Measurements from ENCODE around the gene CWC22.
A peak's percentile ranks its signal among the peaks of the same experiment; 100 is the strongest.
"Not testable (repeated sequence)": the region's sequence is repeated elsewhere in the genome, so short reads cannot be mapped to it uniquely, and the experiment has no call there.

The CWC22 gene

DNA sequence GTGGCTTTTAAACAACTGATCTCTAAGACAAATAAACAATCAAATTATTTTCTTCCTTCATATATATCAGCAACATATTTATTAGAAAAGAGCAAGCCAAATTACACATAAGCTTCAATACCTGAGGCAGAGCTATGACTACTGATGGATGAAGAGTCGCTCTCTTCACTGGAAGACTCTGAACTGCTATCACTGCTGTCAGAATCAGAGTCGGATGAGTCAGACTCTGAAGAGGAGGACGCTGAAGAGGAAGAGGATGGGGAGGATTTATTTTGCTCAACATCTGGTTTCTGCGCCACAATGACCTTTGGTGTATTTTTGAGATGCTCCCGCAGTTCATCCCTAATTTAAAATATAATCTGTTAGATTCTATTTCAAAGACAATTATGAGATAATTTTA lies 56.7 kb downstream of the CWC22 start:
- DNase-seq (ENCODE audit: low spot score): no peak

DNA sequence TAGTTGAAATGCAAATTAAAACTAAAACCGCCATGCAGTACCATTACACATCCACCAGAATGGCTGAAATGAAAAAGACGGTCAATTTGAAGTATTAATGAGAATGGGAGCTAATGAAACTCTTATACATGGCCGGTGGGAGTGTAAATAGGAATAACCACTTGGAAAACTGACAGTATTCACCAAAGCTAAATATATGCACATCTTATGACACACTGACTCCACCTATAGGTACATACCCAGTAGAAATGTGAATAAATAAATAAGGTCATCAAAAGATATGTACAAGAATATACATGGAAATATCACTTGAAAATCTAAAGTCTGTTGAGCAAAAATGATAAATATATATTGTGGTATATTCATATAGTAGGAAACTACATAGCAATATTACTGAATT lies 57.7 kb downstream of the CWC22 start:
- no peak for DNase-seq (ENCODE audit: low spot score)

DNA sequence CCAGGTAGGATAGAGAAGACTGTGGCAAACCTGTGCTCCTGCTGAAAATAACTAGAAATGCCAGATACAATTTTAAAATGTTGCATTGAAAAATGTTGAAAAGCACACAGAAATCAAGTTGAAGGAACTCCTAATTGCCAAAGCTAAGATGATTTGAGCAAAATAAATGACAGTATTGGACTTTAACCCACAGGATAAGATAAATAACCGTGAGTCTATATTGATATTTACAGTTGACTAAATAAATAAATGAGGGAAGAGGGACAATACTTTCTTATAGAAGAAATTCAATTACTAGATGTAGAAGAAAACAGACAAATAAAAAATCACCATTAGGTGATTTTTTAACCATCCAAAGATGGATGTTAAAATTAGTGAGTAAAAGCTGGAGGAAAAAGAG lies 59.0 kb downstream of the CWC22 start:
- no peak for DNase-seq (ENCODE audit: low spot score)

DNA sequence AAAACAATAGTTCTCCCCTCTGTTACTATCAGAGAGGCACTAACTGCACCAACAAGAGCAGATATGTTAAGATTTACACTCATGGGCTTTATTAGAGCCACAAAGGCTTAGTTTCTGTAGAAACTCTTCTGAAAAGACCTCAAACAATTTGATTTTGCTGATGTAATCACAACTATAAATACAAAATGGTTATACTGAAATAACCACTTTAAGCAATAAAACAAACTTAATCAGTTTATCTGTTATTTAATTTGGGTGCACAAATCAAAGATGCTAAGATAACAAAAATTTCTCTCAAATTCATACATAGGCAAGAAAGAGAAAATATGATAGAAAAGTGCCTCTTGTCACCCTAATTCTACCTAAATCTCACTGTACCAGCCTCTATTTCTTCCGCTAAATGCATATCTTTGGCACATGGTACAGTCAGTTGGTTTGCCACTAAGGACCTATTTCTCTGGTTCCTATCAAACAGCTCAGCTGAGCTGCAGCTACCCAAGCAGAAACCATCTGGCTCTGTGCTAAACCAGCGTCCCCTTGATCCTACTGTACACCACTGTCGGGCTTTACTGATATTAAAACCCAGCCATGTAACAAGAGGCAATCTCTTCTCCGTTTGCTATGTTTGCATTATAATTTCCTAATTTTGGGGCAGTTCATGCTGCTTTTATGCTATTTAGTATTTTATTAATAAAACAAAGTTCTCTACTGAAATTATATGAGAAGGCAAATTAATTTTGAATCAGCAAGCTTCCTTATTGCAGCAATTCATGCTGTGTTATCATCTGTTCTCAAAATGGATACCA lies 60.1 kb downstream of the CWC22 start:
- DNase-seq (ENCODE audit: low spot score): peak; percentile 10

DNA sequence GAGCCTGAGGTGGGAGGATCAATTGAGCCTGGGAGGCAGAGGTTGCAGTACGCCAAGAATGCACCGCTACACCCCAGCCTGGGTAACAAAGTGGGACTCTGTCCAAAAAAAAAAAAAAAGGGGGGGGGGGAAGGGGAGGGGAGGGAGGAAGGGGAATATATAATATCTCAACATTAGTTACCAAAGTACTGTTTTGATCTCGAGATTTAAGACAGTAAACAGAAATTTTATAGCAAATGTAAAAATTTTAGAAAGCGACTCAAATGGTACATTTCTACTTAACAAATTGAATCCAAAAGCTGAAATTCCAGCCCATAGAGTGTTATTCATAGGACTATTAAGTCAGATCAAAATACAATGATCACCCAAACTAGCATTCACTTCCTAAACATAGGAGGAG lies 60.8 kb downstream of the CWC22 start:
- no peak for DNase-seq (ENCODE audit: low spot score)

DNA sequence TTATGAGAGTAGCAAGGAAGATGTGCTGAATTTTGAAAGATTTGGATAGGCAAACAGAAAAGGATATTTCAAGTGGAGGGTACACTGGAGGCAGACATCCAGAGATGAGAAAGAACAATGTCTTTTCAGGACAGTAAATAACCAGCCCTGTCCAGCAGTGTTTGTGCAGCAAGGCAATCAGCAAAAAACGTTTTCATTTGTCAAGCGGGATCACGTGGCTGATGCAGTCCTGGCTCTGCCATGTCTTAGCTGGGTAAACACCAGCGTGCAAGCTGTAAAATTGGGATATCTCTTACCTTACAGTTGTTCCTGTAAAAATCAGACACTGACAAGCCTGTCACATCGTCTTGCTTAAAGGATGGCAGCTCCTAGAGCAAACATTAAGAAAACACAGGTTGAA lies 67.8 kb downstream of the CWC22 start:
- no peak for DNase-seq (ENCODE audit: low spot score)

DNA sequence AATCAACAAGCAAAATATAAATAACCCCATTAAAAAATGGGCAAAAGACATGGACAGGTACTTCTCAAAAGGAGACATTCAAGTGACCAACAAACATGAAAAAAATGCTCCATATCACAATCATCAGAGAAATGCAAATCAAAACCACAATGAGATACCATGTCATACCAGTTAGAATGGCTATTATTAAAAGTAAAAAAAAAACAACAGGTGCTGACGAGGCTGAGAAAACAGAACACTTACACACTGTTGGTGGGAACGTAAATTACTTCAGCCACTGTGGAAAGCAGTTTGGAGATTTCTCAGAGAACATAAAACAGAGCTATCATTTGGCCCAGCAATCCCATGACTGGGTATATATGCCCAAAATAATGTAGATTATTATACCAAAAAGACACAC lies 69.1 kb downstream of the CWC22 start:
- no peak for DNase-seq (ENCODE audit: low spot score)

DNA sequence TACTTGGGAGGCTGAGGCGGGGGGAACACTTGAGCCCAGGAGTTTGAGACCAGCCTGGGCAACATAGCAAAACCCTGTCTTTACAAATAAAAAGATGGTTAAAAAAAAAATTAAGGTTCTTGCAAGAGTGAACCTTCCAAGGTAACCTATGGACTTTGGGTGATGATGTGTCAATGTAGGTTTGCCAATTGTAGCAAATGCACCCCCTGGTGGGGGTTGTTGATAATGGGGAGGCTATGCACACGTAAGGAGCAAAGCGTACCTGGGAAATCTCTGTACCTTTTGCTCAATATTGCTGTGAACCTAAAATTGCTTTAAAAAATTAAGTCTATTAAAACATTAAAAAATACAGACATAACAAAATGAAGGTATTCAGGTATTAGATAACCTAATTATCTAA lies 70.4 kb downstream of the CWC22 start:
- no peak for DNase-seq (ENCODE audit: low spot score)

DNA sequence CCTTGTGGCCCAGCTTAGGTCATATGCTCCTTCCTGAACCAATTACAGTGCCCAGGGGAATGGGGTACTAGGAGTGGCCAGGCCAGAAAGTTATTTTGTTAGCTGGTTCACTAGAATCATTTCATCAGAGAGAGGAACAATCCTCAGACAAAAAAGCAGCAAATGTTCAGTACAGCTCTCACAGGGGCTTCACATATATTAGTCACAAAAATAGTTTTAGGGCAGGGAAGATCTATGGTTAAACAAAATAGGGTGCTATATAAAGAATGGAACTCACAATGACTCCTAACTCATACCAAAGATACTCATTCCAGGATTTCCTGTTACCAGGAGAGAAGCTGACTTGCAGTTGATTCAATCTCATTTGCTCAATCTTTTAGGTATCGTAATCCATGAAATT lies 71.0 kb downstream of the CWC22 start:
- DNase-seq (ENCODE audit: low spot score): no peak

DNA sequence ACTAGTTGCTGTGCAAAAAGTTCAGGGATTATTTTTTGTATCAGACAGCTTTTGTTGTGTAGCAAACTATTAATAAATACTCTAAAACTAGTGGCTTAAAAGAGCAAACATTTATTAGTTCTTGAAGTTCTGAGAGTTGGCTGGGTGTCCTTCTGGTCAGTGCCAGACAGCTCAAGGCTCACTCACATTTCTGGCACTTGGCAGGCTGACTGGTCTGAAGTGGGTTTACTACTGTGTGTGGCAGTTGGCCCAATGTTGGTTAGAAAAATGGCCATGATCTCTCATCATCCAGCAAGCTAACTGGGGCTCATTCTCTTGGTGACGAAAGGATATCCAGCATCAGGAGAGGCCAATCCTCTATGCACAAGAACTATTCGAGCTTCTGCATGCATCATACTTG lies 74.3 kb downstream of the CWC22 start:
- DNase-seq (ENCODE audit: low spot score): peak; percentile 25

DNA sequence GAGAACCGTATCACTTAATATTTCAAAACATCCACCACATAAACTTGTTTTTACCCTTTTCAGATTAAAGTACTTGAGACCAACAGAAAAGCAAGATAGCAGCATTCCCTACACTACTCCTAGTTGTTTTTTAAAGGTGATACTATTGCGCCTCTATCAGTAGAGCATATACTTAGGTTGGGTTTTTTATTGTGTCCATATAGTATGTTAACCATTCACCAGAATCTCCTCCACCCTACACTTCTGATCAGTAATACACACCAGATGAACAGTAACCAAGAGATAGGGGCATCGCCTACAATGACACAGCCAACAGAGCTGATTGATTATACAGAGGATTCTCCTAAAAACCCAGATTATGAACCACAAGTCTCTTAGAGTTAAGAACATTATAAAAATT lies 75.6 kb downstream of the CWC22 start:
- DNase-seq (ENCODE audit: low spot score): no peak

DNA sequence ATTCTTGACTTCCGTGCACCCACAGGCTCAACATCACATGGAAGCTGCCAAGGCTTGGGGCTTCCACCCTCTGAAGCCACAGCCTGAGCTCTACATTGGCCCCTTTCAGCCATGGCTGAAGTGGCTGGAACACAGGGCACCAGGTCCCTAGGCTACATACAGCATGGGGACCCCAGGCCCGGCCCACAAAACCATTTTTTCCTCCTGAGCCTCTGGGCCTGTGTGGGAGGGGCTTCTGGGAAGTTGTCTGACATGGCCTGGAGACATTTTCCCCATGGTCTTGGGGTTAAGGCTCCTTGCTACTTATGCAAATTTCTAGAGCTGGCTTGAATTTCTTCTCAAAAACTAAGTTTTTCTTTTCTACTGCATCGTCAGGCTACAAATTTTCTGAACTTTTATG lies 77.1 kb downstream of the CWC22 start:
- DNase-seq (ENCODE audit: low spot score): not testable (repeated sequence)

DNA sequence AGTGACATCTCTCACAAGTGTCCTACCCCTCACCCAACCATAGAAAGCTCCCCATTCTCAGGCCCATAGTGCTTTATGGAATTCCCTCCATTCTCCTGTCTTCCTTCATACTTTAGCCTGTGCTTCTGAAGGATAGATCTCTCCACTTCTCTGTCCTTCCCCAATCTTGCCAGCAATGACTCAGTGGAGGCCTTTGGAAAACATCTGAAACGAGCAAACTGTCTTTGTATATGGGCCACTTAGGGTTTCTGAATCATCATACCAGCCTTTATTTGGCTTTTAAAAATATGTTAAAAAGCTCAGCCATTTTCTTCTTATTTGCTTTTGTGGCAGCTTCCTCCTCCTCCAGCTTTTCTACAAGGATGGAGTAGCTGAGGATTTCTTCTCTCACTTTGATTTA lies 80.1 kb downstream of the CWC22 start:
- no peak for DNase-seq (ENCODE audit: low spot score)

DNA sequence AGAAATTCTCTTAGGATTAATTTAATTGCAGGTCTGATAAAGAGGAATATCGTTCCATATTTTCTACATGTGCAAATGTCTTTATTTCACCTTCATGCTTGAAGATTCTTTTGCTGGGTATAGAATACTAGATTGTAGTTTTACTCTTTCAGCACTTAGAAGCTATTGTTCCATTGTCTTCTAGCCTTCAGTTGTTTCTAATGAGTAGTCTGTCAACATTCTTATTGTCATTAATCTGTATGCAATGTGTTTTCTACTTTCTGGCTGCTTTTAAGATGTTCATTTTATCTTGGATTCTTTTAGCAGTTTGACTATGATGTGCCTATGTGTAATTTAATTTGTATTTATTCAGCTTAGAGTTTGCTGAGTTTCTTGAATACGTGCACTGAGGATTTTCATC lies 81.4 kb downstream of the CWC22 start:
- no peak for DNase-seq (ENCODE audit: low spot score)

DNA sequence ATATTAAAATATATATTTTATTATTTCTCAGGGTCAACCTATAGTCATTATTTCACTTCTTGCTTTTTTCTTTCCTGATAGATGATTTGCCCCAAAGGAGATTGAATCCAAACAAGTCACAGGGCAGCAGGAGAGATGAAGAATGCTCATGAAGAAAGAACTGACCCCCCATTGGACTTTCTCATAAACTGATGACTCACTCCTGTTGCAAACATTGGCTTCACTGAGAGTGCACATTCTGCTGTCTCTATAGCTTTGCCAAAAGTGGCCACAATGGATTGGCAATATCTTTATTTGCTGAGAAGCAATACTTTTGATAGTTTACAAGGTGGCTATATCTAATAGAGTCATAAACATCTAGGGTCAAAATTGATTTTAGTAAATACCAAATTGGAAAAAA lies 89.8 kb downstream of the CWC22 start:
- no peak for DNase-seq (ENCODE audit: low spot score)

DNA sequence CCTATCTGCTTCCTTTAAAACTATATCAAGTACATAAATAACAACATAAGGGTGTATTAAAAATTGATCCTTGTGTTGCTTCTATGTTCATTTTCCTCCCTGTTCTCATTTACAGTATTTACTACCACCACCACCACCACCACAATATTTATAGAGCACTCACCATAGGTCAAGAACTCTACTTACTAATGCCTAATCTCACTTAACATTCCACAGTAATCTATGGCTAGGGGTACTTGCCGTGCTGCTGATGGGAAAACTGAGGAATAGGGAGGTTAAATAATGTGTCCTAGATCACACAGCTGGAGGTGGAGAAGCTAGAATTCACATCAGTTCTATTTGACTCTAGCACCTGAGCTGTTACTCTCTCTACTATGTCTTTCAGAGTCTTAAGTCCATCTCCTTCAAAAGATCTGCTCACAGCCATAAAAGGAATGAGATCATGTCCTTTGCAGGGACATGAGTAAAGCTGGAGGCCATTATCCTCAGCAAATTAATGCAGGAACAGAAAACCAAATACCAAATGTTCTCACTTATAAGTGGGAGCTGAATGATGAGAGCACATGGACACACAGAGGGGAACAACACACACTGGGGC lies 91.6 kb downstream of the CWC22 start:
- DNase-seq (ENCODE audit: low spot score): no peak

DNA sequence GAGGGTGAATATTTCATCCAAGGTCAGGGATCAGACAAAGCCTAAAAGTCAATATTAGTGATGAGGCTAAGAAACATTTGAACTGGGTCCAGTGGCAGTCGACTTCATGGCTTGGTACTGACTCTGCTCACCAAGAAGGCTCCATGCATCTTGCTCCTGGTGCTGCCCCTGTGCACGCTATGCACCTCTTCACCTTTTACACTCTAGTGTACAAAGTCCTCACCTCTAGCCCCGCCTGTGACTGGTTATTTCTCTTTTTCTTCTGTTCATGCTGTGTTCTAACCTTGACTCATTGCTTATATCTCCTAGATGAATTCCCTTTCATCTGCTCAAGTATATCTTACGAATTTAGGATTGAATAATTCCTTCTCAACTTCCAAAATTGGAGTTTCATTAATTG lies 93.3 kb downstream of the CWC22 start:
- no peak for DNase-seq (ENCODE audit: low spot score)

DNA sequence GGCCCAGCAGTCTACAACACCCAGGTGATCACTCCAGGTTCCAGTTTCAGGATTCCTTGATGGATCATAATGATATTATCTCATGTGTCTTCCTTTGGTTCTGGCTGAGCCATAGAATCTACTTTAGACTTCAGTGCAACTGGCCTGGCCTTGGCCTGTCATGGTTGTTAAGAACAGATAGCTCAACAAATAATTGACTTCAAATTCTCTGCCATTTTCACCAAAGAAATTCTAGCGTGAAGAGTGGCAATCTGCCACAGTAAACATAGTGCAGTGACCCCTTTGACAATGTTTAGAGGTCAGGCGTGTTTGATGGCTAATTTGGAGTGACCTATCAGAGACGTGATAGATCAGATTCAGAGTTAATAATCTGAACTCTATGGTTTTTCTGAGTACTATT lies 95.5 kb downstream of the CWC22 start:
- no peak for DNase-seq (ENCODE audit: low spot score)

DNA sequence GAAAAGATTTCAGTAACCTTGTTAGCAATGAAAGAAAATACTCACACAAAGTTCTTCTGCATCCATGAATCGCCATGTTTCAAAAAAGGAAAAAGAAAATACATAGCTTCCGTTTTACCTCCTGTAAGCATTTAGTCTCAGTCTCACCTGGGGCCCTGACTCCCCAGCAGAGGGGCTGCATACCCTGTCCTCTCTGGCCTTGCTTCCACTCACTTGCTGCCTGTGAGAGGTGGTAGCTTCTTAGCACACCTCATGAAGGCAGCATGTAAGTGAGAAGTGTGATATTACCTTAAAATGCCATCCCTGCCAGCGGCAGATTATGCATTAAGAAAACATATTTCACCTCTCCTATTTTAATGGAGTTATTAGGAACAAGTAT lies 96.4 kb downstream of the CWC22 start:
- DNase-seq (ENCODE audit: low spot score): no peak

DNA sequence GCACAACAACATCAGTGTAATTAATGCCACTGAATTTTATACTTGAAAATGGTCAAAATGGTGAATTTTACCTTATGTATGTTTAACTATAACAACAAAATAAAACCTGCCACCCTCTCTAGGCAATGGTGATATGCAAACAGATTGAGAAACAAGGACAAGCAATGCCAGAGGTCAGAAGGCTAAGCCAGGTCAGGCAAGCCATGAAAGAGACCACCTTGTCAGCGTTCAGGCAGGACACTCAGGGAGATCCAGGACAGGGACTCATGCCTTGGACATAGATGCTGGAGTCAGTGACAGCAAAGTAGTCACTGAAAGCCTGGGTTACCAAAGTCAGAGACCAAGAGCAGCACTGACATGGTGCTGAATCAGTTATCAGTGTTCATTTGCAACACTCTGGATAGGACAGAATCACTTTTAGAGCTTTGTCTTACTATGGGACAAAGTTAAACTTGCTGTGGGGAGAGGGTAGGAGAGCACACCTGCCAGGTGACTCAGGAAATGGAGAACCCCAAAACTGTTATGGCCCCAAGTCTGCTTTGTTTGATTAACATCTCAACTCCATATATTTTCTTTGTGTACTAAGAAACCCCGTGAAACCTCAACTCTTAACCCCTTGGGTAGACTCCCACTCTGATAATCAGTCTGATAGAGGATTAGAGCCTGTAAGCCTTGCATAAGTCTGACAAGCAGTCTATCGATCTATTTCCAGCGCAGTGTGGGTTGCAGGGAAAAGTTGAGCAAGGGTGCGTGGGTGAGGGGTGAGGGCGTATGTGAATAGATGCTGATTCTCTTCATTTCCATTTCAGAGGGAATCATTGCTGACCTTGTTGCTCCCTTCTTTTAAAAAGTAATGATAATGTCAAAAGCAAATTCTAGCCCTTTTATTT lies 97.0 kb downstream of the CWC22 start:
- DNase-seq (ENCODE audit: low spot score): peak; percentile 60

DNA sequence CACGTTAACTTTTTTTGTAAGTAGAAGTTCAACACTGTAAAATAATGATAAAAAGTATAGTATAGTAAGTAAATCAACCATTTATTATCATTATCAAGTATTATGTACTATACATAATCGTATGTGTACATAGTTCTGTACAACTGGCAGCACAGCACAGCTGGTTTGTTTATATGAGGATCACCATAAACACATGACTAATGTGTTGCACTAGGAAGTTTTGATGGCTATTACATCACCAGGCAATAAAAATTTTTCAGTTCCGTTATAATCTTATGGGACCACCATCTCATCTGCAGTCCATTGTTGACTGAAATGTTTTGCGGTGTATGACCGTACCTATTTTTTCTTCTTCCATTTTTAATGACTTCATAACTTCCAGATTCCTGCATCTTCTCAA lies 106.4 kb downstream of the CWC22 start:
- no peak for DNase-seq (ENCODE audit: low spot score)

DNA sequence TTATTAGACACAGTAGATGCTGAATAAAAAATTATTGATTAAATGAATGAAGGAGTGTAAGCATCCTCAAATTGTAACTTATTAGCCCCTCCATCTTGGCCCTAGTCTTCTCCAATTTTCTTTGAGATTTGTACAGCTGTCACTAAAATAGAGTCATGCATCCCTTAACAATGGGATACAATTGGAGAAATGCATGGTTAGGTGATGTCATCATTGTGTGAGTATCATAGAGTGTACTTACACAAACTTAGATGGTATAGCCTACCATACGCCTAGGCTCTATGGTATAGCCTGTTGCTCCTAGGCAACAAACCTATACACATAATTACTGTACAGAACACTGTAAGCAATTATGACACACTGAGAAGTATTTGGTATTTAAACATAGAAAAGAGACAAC lies 107.4 kb downstream of the CWC22 start:
- DNase-seq (ENCODE audit: low spot score): no peak

DNA sequence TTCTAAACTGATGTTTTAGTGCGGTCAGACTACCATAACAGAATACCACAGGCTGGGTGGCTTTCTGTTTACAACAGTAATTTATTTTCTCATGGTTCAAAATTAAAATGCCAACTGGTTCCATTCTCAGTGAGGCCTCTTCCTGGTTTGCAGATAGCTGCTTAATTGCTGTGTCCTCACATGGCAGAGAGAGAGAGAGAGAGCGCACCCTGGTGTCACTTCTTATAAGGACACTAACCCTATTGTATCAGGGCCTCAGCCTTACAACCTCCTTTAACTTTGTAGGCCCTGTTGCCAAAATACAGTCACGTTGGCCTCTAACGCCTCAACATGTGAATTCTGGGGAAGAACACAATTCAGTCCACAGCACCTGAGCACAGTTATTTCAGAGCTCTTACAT lies 108.2 kb downstream of the CWC22 start:
- no peak for DNase-seq (ENCODE audit: low spot score)

All from Ammon's horn (tissue), 1 donor.